Left hindlimb (tissue), 1 donor: ENCODE data around the gene FADD.
"Not testable (repeated sequence)": the region's sequence is repeated elsewhere in the genome, so short reads cannot be mapped to it uniquely, and the experiment has no call there.

Experiments used
- DNase-seq: peaks from one replicate; pipeline ENCODE4 v3.0.0-alpha.2; 2018

FADD gene

DNA sequence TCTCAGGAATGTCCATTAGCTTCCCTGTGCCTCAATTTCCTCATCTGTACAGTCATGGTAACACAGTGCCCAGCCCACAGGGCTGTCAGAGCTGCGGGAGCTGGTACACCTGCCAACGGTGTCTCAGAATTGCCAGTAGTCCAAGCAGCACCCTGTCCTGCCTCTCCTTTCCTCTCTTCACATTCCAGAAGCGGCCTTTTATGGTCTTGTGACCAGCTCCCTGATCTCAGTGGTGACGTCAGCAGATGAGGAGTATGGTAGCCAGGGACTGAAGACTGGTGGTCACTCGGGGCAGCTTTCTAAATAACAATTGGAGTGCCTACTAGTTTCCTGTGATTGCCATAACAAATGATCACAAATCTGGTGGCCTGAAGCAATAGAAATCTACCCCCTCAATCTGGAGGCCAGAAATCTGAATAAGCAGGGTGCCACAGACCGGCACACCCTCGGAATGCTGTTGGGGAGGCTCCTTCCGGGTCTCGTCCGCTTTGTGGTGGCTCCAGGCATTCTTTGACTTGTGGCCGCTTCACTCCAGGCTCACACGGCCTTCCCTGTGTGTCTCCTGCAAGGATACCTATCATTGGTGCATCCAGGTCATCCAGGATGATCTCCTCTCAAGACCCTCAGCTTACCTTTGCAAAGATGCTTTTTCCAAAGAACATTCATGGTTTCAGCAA lies 2.1 kb downstream of the FADD start:
- no peak for DNase-seq

DNA sequence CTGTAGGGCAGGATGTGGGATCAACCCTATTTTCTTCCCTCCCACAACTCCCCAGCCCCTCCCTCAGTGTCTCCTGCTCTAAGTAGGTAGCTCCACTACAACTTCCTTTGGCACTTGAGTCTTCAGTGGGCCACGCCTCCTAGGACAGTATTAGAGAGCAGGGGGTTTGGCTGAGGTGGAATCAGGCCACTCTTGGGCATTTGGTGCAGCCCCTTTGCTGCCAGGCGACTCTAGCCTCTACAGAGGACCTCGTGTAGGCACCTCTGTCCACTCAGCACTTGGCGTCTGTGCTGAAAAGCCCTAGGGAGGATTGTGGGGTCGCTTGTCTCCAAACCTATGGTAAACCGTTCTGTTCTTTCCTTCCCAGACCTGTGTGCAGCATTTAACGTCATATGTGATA lies 2.7 kb downstream of the FADD start:
- no peak for DNase-seq

DNA sequence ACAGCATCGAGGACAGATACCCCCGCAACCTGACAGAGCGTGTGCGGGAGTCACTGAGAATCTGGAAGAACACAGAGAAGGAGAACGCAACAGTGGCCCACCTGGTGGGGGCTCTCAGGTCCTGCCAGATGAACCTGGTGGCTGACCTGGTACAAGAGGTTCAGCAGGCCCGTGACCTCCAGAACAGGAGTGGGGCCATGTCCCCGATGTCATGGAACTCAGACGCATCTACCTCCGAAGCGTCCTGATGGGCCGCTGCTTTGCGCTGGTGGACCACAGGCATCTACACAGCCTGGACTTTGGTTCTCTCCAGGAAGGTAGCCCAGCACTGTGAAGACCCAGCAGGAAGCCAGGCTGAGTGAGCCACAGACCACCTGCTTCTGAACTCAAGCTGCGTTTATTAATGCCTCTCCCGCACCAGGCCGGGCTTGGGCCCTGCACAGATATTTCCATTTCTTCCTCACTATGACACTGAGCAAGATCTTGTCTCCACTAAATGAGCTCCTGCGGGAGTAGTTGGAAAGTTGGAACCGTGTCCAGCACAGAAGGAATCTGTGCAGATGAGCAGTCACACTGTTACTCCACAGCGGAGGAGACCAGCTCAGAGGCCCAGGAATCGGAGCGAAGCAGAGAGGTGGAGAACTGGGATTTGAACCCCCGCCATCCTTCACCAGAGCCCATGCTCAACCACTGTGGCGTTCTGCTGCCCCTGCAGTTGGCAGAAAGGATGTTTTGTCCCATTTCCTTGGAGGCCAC lies 3.3 kb downstream of the FADD start:
- no peak for DNase-seq

DNA sequence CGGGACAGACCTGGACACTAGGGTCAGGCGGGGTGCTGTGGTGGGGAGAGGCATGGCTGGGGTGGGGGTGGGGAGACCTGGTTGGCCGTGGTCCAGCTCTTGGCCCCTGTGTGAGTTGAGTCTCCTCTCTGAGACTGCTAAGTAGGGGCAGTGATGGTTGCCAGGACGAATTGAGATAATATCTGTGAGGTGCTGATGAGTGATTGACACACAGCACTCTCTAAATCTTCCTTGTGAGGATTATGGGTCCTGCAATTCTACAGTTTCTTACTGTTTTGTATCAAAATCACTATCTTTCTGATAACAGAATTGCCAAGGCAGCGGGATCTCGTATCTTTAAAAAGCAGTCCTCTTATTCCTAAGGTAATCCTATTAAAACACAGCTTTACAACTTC lies 3.9 kb downstream of the FADD start:
- no peak for DNase-seq

DNA sequence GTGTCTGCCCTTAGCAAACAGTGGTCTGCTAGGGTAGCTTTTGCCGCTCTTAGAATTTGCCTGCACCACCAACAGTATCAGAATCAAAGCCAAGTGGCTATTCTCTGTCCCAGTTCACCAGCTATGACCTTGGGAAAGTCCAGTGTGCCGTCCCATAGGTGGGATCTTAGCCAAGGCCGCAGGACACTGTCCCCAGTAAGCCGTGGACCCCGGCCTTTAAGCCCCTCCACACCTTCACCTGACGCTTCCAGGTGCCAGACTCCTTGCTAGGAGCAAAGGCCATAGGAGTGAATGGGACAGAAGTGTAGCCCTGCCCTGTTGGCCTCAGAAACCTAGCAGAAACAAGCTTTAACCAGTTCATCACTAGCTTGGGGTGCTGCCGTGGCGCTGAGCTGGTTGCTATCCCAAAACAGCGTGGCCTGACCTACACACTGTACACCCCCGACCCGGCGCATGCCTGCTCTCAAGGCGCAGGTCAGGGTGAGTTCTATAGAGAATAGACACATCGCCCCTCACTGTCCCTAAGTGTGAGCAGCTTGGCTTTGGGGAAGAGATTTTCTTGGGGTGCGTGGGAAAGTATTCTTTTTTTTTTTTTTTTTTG lies 4.5 kb downstream of the FADD start:
- DNase-seq: no peak

DNA sequence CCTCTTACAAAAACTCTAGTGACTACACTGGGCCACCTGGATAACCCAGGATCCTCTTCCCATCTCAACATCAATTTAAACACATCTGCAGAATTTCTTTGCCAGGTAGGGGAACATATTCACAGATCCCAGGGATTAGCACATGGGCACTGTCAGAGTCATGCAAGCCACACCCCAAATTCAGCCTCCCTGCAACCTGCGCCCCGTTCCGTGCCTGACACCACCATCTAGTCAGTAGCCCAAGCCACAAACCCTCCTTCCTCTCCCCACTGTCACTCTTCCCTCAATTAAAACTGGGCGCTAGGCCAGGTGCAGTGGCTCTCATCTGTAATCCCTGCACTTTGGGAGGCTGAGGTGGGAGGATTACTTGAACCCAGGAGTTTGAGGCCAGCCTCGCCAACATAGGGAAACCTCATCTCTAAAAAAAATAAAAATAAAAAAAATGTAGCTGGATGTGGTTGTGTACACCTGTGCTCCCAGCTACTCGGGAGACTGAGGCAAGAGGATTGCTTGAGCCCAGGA lies 6.4 kb downstream of the FADD start:
- DNase-seq: no peak

DNA sequence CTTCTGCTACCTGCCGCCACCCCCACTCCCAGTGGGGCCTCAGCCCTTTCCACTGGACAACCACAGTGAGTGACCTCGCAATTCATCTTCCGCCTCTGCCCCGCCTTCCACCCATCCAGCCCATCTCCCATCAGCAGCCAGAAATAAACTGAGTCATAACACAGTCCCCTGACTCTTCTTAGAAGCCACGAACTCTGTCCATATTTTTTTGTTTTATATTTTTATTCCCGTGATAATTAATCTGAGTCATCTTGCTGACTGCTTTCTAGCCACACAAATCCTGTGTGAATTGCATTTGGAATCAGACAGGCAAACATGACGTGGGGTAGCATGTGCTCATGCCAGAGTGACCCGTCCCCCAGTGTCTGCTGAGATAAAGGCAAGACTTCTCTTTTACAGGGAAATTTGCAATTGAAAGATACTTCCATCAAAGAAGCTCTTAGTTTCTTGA lies 7.0 kb downstream of the FADD start:
- DNase-seq: no peak

DNA sequence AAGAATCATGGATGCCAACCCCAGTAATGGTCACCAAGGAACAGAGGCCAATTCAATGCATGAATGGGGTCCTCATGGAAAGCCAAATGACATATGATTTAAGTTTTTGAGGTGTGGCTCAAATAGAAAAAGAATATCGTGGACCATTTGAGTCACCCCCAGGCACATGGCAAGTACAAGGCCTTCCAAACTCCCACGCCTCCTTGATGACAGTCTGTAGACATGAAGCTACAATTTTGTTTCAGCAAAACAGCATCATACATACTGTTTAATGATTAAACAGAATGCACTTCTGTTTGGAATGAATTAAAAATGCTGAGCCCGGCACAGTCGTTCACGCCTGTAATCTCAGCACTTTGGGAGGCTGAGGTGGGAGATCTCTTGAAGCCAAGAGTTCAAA lies 7.4 kb downstream of the FADD start:
- DNase-seq: no peak

DNA sequence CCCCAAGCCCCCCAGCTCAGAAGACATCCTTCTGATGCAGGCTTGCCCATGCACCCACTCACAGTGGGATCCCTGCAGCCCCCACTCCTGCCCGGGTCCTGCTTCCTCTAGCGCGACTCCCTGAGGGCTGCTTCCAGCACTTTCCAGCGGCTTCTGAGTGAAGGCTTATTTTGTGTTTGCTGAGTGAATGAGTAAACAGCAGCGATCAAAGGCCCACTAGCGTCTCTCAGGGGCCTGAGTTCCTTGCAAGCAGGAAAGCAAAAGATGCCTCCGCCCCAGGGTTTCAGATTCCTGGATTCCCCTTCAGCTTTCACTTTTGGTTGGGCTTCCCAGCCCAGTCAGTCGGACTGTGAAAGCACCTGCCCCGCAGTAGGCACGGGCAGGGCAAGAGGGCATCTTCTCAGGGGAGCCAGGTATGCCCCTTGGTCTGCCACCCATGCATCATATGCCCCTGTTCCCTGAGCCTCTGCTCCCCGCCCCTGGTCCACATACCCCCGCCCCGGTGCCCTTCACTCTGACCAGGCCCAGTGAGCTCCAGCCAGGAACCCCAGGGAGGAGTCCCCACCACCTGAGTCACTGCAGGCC lies 9.2 kb downstream of the FADD start:
- DNase-seq: no peak

DNA sequence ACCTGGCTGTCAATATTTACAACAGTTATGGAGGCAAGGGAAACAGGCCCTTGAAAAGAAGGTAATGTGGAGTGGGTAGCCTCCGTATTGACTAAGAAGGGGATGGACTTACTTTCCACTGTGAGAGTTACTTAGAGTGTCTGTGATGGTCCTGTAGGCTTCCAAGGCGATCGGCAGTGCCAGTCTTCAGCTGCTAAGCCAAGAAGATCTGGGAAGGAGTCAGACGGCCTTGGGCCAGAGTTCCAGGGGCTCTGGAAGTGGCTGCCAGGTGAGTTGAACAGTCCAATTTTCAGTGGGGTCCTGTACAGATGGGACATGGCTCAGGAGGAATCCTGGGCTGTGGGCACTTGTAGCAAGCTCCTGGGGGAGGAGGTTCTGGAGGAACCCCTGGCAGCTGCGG lies 14.3 kb downstream of the FADD start:
- not testable (repeated sequence) for DNase-seq

DNA sequence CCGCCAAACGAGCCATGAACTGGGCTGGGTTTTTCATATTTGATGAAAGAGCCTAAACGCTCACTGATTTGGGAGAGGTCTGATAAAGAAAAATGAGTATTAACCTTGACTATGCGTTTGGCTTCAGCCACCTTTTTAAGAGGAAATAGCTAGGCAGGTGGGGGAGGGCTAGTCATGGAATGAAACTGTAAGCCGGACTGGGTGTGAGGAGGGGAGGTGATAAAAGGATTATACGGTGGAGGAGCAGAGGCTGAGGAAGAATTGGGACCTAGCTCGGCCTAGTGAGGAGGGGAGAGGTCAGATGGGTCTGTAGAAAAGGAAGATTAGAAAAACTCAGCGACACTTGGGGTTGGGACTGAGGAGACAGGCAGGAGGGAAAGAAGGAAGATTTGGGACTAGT lies 15.0 kb downstream of the FADD start:
- not testable (repeated sequence) for DNase-seq

DNA sequence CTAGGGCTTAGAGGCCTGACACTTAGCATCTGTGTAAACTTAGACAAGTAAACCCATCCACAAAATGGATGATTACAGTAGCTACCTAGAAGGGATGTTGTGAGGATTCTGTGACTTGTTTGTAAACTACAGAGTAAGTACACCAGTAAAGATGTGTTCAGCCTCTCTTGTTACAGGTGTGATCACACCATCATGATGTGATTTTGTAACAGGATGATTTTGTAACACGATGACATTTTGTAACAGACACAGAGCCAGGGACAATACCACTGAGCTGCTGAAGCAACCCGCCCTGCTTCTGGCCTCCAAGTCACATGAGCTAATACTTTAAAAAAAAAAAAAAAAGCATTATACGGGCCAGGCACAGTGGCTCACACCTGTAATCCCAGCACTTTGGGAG lies 17.0 kb downstream of the FADD start:
- no peak for DNase-seq

DNA sequence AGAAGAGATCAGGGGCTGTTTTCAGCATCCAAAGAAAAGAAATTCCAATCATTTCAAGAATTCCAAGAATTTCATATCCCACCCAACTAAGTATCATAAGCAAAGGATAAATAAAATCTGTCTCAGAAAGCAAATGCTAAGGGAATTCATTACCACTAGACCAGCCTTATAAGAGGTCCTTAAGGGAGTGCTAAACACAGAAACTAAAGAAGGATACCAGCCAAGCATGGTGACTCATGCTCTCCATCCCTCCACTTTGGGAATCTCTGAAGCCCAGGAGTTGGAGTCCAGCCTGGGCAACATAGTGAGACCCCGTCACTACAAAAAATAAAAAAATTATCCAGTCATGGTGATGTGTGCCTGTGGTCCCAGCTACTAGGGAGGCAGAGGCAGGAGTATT lies 17.8 kb downstream of the FADD start:
- no peak for DNase-seq

DNA sequence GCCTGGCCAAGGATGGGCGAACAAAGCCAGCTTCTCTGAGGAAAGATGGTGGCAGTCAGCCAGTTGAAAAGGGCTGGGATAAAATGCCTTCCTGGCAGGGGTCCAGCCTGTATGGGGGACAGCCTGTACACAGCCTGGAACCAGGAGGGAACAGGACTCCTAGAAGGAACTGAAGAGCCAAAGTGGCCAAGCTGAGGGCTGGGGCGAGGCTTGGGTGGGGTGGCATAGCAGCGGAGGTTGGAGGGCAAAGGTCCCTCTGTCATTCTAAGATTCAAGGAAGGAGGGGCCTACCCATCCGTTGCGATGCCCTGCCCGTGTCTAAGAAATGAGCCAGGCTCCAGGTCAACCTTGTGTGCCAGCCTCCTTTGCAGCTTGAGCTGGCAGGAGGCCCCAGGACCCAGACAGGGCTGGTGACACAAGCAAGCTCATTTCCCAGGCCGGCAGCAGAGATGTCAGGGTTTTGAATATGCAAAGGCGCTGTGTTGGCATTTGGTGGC lies 22.6 kb downstream of the FADD start:
- DNase-seq: no peak

DNA sequence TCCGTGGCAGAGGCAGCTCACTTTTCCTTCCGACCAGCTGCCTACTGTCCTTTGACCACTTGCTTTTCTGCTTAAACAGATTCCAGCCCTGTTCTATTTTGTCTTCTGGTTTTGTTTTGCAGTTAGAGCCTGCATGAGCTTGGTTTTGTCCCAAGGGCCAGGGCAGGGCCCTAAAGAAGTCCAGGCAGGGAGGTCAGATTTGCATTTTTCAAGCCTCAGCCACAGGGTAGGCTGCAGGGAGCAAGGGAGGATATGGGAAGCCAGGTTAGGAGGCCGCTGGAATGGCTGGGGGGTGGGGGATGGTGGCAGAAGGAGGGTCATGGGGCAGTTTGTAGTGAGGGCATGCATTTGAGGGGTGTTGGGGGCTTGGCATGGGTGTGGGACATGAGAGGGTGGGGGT lies 23.1 kb downstream of the FADD start:
- DNase-seq: no peak

DNA sequence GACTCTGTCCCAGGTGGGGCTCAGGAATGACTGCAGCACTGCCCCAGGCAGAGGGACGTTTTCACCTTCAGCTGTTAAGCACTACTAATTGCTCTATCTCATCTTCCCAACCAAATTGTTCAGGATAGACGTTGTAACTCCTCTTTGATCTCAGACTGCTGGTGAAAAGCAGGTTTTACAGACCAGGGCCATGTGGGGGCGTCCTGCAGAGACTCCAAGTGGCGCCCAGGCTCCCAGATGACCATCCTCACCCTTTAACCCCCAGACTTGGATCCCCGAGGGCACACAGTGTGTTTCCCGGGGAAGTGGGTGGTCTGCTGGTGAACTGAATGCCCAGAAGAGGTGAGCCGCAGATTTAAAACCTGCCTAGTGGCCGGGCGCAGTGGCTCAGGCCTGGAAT lies 23.9 kb downstream of the FADD start:
- no peak for DNase-seq

DNA sequence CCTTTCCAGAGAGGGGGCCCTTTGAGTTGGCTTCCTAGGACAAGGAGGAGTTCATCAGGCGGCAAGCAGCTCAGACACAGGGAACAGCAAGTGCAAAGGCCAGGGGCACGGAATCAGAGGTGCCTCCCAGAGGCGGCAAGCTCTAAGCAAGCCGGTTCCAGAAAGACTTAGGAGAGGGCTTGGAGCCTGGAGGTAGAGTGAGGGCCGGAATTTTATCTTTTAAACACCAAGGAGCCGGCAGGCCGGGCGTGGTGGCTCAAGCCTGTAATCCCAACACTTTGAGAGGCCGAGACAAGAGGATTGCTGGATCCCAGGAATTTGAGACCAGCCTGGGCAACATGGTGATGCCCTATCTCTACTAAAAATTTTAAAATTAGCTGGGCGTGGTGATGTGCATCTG lies 26.6 kb downstream of the FADD start:
- DNase-seq: no peak

DNA sequence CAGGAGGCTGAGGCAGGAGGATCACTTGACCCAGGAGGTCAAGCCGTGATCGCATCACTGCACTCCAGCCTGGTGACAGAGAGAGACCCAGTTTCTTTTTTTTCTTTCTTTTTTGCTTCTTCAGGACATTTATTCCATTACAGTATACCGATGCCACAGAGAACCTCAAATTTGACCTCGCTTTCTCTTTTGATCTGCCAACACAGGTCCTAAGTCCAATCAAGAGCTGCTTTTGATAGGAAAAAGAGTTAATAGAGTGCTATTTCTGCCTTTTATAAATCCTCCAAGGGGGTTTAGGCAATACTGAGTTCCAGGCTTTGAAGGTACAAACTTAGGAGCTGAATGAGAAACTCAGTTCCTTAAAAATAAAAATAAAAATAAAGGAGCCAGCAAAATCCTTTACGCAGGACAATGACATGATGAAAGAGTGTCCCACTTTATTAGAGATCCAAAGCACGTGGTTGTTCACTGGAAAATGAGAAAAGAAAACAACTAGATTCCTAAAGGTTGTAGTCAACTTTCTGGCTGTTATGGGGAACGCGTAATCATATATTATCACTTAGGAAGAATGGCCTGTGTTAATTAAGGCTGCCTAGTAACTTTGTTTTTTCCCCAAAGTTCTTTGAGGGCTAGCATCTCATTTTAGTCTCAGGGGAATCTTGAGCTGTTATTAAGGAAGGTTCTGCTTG lies 27.2 kb downstream of the FADD start:
- DNase-seq: no peak

DNA sequence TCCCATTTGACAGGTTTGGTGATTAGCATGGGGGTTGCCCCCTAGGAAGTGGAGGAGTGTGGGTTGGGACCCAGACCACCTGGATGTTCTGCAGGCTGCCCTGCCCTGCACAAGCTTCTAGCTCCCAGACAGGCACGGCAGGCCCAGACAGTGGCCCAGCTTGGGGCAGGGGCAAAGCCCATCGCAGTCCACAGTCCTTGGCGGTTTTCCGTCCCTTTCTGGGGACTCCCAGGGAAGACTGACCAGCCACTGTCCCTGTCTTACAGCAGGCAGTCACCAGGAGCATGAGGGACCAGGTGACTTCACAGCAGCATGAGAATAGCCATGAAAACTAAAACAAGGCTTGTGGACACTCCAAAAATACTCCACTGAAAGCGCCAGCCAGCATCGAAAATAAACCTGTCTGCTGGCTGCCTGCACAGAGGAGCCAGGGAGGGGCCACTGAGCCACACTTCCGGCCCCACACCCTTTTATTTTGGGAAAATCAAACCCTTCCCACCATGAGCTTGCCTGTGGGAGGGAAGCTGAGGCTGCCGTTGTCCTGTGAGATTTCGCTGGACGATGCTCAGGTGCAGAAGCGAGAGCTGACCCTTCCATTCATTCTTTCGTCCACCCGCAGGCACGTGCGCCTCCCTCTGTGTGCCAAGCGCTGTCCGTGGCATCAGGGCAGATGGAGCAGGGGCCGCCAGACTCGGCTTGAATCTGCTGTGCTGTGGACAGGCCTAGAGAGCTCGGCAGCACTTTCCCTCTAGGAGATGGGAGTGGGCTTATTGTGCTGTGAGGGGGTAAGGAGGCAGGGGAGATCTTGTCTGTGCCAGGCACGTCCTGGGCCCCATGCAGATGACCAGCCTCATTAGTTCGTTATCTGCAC lies 28.0 kb downstream of the FADD start:
- DNase-seq: no peak

DNA sequence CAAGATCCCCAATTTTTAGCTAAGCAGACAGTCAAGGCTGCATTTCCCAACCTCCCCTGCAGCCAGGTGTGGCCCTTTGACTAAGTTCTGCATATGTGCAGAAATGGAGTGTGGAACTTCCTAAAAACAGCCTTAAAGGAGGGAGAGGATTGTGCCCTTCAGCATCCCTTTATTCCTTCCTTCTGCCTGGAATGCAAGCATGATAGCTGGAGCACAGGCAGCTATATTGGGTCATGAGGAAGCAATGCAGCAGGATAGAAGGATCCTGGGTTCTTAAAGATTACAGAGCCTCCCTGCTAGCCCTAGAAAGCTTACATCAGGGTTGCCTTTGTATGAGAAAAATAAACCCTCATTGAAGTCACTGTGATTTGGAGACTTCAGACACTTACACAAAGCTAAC lies 29.9 kb downstream of the FADD start:
- DNase-seq: no peak

DNA sequence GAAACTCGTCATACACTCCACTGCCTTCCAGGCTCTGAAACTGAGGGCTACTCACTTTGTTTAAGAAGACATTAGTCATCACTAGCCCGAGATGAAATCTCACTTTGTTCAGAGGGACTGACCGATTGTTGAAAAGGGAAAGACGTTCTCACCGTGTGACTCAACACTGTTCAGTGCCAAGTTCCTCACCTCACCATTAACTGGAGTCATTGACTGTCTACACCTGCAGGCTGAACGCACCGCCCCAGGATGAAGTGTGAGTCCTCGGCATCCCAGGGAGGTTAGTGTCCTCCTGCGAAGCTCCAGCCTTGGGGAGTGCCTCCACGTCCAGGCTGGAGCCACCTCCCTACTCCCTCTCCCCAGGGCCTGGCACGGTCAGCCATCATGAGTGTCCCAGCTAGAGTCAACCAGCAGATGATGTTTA lies 30.4 kb downstream of the FADD start:
- DNase-seq: no peak

DNA sequence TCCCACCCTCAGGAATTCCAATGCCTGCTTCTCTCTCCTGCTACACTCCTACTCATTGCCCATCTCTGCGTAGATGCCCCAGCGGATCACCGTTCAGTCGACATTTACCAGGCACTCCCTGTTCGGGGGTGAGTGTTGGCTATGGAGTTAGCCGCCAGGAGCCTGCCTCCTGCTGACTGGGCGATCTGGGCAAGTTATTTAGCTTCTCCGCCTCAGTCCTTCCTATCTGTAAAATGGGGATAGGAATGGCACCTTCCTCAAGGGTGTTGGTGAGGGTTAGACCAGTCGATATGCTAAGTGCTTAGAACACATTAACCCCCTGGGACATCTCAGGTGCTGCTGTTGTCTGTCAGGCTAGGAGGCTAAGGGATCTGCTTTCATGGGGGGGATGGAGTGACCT lies 30.9 kb downstream of the FADD start:
- DNase-seq: no peak
